OCI-LY1 (cell line): Measurements from ENCODE around the gene MYBPC3.
"Not testable (repeated sequence)": the region's sequence is repeated elsewhere in the genome, so short reads cannot be mapped to it uniquely, and the experiment has no call there.

Source experiments
- H2AFZ ChIP-seq: fragments of 200-600 bp; sonication (generic), shearing (Covaris generic); 2 replicates; pipeline ENCODE4 v1.6.0; 2014; ENCODE audit warnings: antibody characterized with exemption, mild to moderate bottlenecking, low read length
- H3F3A ChIP-seq: fragments of 200-600 bp; sonication (generic), shearing (Covaris generic); 2 replicates; pipeline ENCODE4 v1.6.0; 2014; ENCODE audit warnings: mild to moderate bottlenecking, antibody characterized with exemption, low read length, moderate library complexity; ENCODE audit not compliant: insufficient read depth
- H3K27ac ChIP-seq: fragments of 200-600 bp; sonication (generic); 2 replicates; pipeline ENCODE4 v1.5.1; 2014; ENCODE audit warnings: low read length, mixed run types, mild to moderate bottlenecking, low read depth; ENCODE audit not compliant: poor library complexity, severe bottlenecking
- H3K27me3 ChIP-seq: fragments of 200-600 bp; sonication (generic); 2 replicates; pipeline ENCODE4 v1.6.0; 2014; ENCODE audit warnings: antibody characterized with exemption, mild to moderate bottlenecking, low read length, moderate library complexity; ENCODE audit not compliant: insufficient read depth
- H3K36me3 ChIP-seq: fragments of 200-600 bp; sonication (generic); 2 replicates; pipeline ENCODE4 v1.6.1; 2014; ENCODE audit warnings: mild to moderate bottlenecking, antibody characterized with exemption, low read length, moderate library complexity, mixed read lengths; ENCODE audit not compliant: insufficient read depth
- H3K4me1 ChIP-seq: fragments of 200-600 bp; sonication (generic); 2 replicates; pipeline ENCODE4 v1.5.1; 2014; ENCODE audit warnings: mild to moderate bottlenecking, low read length, moderate library complexity; ENCODE audit not compliant: insufficient read depth, severe bottlenecking
- H3K4me2 ChIP-seq: fragments of 200-600 bp; sonication (generic), shearing (Covaris generic); 2 replicates; pipeline ENCODE4 v1.6.1; 2014; ENCODE audit warnings: low read length
- H3K4me3 ChIP-seq: fragments of 200-600 bp; sonication (generic); 2 replicates; pipeline ENCODE4 v1.5.1; 2014; ENCODE audit warnings: low read length, low read depth, mild to moderate bottlenecking, mixed read lengths; ENCODE audit not compliant: poor library complexity, severe bottlenecking
- H3K79me2 ChIP-seq: fragments of 200-600 bp; shearing (Covaris generic); 2 replicates; pipeline ENCODE4 v1.6.1; 2016; ENCODE audit warnings: mixed run types, low read length, mixed read lengths; ENCODE audit not compliant: insufficient read depth
- H3K9ac ChIP-seq: fragments of 200-600 bp; sonication (generic), shearing (Covaris generic); 2 replicates; pipeline ENCODE4 v1.6.1; 2014; ENCODE audit warnings: mild to moderate bottlenecking, low read length, mixed read lengths
- H3K9me2 ChIP-seq: fragments of 200-600 bp; sonication (generic), shearing (Covaris generic); 2 replicates; pipeline ENCODE4 v1.6.1; 2014; ENCODE audit warnings: low read depth, mild to moderate bottlenecking, low read length, mixed read lengths
- H3K9me3 ChIP-seq: fragments of 200-600 bp; shearing (Covaris generic); 2 replicates; pipeline ENCODE4 v1.6.1; 2014; ENCODE audit warnings: low read length, mixed read lengths
- H4K20me1 ChIP-seq: fragments of 200-600 bp; sonication (generic), shearing (Covaris generic); 2 replicates; pipeline ENCODE4 v1.6.0; 2016; ENCODE audit warnings: mild to moderate bottlenecking, low read length; ENCODE audit not compliant: insufficient read depth
- EZH2 ChIP-seq: fragments of 200-600 bp; sonication (generic), shearing (Covaris generic); IDR thresholded peaks from 2 replicates; pipeline ENCODE4 v1.8.0; 2017; ENCODE audit warnings: borderline replicate concordance, mixed run types, mild to moderate bottlenecking, antibody characterized with exemption, low read length, moderate library complexity, mixed read lengths
- TF ChIP-seq, protein P1 (sequence below): fragments of 200-600 bp; sonication (generic), shearing (Covaris generic); IDR thresholded peaks from 2 replicates; pipeline ENCODE4 v1.5.1; 2017; ENCODE audit warnings: mild to moderate bottlenecking, antibody characterized with exemption, low read length, moderate library complexity, mixed read lengths

The MYBPC3 gene

DNA sequence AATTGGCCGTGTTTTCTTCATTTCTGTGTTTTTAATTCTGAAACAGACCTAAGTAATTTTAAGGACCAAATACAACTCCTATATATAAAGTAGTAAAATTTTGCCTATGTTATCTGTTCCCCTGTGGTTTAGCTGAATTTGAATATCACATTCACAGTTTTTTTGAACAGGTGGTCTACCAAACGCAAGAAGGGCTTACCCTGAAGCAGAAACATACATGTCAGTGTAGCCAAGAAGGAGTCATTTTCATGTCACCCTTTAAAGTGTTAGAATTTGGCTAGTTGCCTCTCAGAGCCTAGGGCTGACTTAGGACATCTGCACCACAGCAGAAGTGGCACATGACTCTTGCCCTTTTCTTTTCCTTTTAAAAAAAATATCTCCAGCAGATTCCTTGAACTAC lies 34.3 kb downstream of the MYBPC3 start:
- H3K27ac ChIP-seq = peak overlapping the region; percentile 51
- no peak overlapping the region for H2AFZ ChIP-seq
- no peaks in the 10 kb centered on the region for H3F3A ChIP-seq
- no peaks in the 10 kb centered on the region for H3K9me3 ChIP-seq
- no peak overlapping the region for H3K4me3 ChIP-seq
- TF ChIP-seq, protein P1, sequence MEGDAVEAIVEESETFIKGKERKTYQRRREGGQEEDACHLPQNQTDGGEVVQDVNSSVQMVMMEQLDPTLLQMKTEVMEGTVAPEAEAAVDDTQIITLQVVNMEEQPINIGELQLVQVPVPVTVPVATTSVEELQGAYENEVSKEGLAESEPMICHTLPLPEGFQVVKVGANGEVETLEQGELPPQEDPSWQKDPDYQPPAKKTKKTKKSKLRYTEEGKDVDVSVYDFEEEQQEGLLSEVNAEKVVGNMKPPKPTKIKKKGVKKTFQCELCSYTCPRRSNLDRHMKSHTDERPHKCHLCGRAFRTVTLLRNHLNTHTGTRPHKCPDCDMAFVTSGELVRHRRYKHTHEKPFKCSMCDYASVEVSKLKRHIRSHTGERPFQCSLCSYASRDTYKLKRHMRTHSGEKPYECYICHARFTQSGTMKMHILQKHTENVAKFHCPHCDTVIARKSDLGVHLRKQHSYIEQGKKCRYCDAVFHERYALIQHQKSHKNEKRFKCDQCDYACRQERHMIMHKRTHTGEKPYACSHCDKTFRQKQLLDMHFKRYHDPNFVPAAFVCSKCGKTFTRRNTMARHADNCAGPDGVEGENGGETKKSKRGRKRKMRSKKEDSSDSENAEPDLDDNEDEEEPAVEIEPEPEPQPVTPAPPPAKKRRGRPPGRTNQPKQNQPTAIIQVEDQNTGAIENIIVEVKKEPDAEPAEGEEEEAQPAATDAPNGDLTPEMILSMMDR = no peak
- TF ChIP-seq EZH2 = no peak
- no peaks in the 10 kb centered on the region for H3K9me2 ChIP-seq
- no peak overlapping the region for H3K9ac ChIP-seq
- H3K79me2 ChIP-seq = no peaks in the 10 kb centered on the region
- H3K4me2 ChIP-seq = no peak overlapping the region
- H3K27me3 ChIP-seq = no peaks in the 10 kb centered on the region
- H3K4me1 ChIP-seq = peaks cover 16% of the 10 kb centered on the region
- H4K20me1 ChIP-seq = no peaks in the 10 kb centered on the region
- peaks cover 24% of the 10 kb centered on the region for H3K36me3 ChIP-seq

DNA sequence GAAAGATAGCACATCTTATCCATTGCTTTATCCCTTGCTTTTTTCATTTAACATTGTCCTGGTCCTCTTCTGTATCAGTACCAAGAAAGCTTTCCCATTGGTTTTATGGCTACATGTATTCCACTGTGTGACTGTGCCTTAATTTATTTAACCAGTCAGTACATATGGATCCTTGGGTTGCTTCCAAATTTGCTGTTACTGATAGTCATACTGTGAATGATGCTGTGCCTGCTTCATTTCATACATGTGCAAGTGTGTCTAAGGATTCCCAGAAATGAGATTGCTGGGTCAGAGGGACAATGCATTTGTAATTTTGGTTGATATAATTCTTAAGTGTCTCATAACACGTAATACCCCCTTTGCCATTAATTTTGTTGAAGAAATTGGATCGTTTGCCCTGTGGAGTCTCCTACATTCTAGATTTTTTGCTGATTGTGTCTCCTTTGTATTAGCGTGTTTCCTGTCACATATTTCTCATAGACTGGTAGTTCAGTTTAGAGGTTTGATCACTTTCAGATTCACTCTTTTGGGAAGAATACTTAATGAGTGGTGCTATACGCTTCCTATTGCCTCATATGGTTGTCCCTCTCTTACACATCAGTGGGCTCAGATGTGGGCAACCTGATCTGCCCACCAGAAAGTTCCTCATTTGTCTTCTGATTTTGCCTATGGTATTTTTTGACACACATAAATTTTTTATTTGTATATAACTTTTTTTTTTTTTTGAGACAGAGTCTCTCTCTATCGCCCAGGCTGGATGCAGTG lies 35.3 kb downstream of the MYBPC3 start:
- peak overlapping the region; percentile 36 for H3K27ac ChIP-seq
- H3K27me3 ChIP-seq = no peaks in the 10 kb centered on the region
- no peaks in the 10 kb centered on the region for H4K20me1 ChIP-seq
- H3K4me1 ChIP-seq = peaks cover 16% of the 10 kb centered on the region
- no peak overlapping the region for H3K4me3 ChIP-seq
- H3K79me2 ChIP-seq = no peaks in the 10 kb centered on the region
- no peaks in the 10 kb centered on the region for H3K9me2 ChIP-seq
- no peak overlapping the region for H2AFZ ChIP-seq
- no peaks in the 10 kb centered on the region for H3F3A ChIP-seq
- TF ChIP-seq, protein P1 = no peak
- no peak for TF ChIP-seq EZH2
- H3K4me2 ChIP-seq = no peak overlapping the region
- H3K9me3 ChIP-seq = no peaks in the 10 kb centered on the region
- H3K9ac ChIP-seq = no peak overlapping the region
- peaks cover 24% of the 10 kb centered on the region for H3K36me3 ChIP-seq

DNA sequence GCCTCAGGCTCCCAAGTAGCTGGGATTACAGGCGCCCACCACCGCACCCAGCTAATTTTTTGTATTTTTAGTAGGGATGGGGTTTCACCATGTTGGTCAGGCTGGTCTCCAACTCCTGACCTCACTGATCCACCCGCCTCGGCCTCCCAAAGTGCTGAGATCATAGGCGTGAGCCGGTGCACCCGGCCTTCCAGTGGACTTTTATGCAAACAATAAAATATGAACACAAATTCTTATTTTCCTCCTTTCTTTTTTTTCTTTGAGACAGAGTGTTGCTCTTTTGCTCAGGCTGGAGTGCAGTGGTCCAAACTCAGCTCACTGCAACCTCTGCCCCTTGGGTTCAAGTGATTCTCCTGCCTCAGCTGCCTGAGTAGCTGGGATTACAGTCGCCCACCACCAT lies 36.0 kb downstream of the MYBPC3 start:
- H3K9me3 ChIP-seq, H3K9me2 ChIP-seq, H3K4me3 ChIP-seq, H4K20me1 ChIP-seq, H3K9ac ChIP-seq, H2AFZ ChIP-seq, H3K27me3 ChIP-seq, H3F3A ChIP-seq, H3K4me2 ChIP-seq, H3K79me2 ChIP-seq, H3K27ac ChIP-seq: not testable (repeated sequence)
- Histone ChIP-seq H3K36me3 (peaks cover 30% of the 10 kb centered on the region), H3K4me1 (peaks cover 16% of the 10 kb centered on the region)

DNA sequence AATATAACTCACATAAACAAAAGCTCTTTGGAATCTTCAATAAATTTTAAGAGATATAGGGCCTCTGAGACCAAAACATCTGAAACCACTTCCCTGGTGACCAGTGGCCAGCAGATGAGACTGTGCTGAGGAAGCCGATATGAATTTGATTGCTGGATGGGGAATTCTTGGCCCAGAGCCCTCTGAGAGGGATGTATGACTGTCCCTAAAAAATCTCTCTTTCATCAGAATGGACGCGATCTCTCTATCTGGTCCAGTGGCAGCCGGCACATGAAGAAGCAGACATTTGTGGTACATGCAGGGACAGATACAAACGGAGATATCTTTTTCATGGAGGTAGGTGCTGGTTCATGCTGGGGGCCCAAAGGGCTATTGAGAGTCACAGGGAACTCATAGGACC lies 37.5 kb downstream of the MYBPC3 start:
- Histone ChIP-seq H3K36me3 (peaks cover 39% of the 10 kb centered on the region), H2AFZ (no peak overlapping the region), H3K27ac (no peak overlapping the region), H3K27me3 (no peaks in the 10 kb centered on the region), H3F3A (no peaks in the 10 kb centered on the region), H3K9ac (no peak overlapping the region), H3K79me2 (no peaks in the 10 kb centered on the region), H4K20me1 (no peaks in the 10 kb centered on the region), H3K9me3 (no peaks in the 10 kb centered on the region), H3K4me3 (no peak overlapping the region), H3K4me1 (peaks cover 16% of the 10 kb centered on the region), H3K9me2 (no peaks in the 10 kb centered on the region), H3K4me2 (no peak overlapping the region)
- TF ChIP-seq EZH2 = no peak
- TF ChIP-seq, protein P1 = no peak
